OCI-LY3 (cell line): ENCODE measurements around the gene DTX1.

Source experiments
- H2AFZ ChIP-seq: fragments of 200-600, 300-600 bp; shearing (Covaris generic); 2 replicates; pipeline ENCODE4 v1.6.0; 2014; ENCODE audit warnings: antibody characterized with exemption, low read depth, low read length
- H3K27ac ChIP-seq: fragments of 200-600, 300-600 bp; sonication (generic); 2 replicates; pipeline ENCODE4 v1.5.1; 2014; ENCODE audit warnings: mild to moderate bottlenecking, low read length, moderate library complexity, mixed read lengths
- H3K27me3 ChIP-seq: fragments of 200-600, 300-600 bp; sonication (generic); 2 replicates; pipeline ENCODE4 v1.6.1; 2014; ENCODE audit warnings: low read depth, low read length, mixed read lengths
- H3K36me3 ChIP-seq: fragments of 200-600, 300-600 bp; sonication (generic); replicated peaks from 2 replicates; pipeline ENCODE3; 2014; ENCODE audit warnings: low read depth, low read length, mixed read lengths
- H3K4me1 ChIP-seq: fragments of 300-600, 200-600 bp; sonication (generic); 2 replicates; pipeline ENCODE4 v1.6.1; 2014; ENCODE audit warnings: low read length, mixed read lengths
- H3K4me2 ChIP-seq: fragments of 200-600, 300-600 bp; sonication (generic); 2 replicates; pipeline ENCODE4 v1.6.1; 2014; ENCODE audit warnings: low read length, mixed read lengths
- H3K4me3 ChIP-seq: fragments of 300-600, 200-600 bp; sonication (generic); 2 replicates; pipeline ENCODE4 v1.5.1; 2014; ENCODE audit warnings: antibody characterized with exemption, mild to moderate bottlenecking, low read length, moderate library complexity
- H3K79me2 ChIP-seq: fragments of 300-600, 200-600 bp; shearing (Covaris generic); 2 replicates; pipeline ENCODE4 v1.6.1; 2014; ENCODE audit warnings: mild to moderate bottlenecking, low read length, mixed read lengths
- H3K9ac ChIP-seq: fragments of 300-600, 200-600 bp; shearing (Covaris generic); 2 replicates; pipeline ENCODE4 v1.6.0; 2014; ENCODE audit warnings: mild to moderate bottlenecking, low read length, moderate library complexity
- H3K9me3 ChIP-seq: fragments of 200-600, 300-600 bp; shearing (Covaris generic); 2 replicates; pipeline ENCODE4 v1.6.1; 2014; ENCODE audit warnings: low read length, mixed read lengths; ENCODE audit not compliant: insufficient read depth
- H4K20me1 ChIP-seq: fragments of 200-600, 300-600 bp; sonication (generic); 2 replicates; pipeline ENCODE4 v1.6.1; 2016; ENCODE audit warnings: low read length, mixed read lengths; ENCODE audit not compliant: insufficient read depth
- EZH2phosphoT487 ChIP-seq: fragments of 200-600 bp; shearing (Covaris generic); IDR thresholded peaks from 2 replicates; pipeline ENCODE4 v1.6.1; 2018; ENCODE audit warnings: antibody characterized with exemption, mixed run types, low read depth
- TF ChIP-seq, protein P1 (sequence below): fragments of 200-600, 300-600 bp; sonication (generic); IDR thresholded peaks from 2 replicates; pipeline ENCODE4 v1.5.1; 2014; ENCODE audit warnings: antibody characterized with exemption, low read length, low read depth

DTX1 gene

DNA sequence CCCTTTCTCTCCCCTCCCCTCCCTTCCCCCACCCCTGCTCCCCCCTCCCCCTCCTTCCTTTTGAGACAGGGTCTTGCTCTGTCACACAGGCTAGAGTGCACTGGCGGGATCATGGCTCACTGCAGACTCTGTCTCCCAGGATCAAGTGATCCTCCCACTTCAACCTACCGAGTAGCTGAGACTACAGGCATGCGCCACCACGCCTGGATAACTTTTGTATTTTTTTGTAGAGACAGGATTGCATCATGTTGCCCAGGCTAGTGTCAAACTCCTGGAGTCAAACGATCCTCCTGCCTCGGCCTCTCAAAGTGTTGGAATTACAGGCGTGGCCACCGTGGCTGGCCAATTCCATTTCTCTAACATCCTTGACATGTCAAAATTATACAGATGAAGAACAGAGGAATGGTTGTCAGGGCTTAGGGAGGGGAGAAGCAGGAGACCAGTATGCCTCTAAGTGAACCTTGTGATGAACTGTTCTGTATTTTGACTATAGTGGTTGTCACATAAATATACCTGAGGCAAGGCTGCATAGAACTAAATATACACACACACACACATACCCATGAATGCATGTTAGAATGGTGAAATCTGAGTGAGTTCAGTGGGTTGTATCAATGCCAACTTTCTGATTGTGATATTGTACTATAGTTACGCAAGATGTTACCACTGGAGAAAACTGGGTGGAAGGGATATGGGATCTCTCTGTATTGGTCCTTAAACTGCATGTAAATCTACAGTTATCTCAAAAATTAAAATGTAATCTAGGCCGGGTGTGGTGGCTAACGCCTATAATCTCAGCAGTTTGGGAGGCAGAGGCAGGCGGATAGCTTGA, 89.4 kb downstream of the DTX1 start:
- Histone ChIP-seq H3K4me2 (no peak overlapping the region), H3K9me3 (no peaks in the 10 kb centered on the region), H2AFZ (no peak overlapping the region), H3K27ac (no peak overlapping the region), H3K79me2 (no peaks in the 10 kb centered on the region), H3K4me1 (peaks cover 6% of the 10 kb centered on the region; the same call in 1 of the 2 replicates), H3K27me3 (no peaks in the 10 kb centered on the region), H4K20me1 (no peaks in the 10 kb centered on the region), H3K9ac (no peak overlapping the region), H3K4me3 (no peak overlapping the region), H3K36me3 (no peaks in the 10 kb centered on the region)
- TF ChIP-seq, protein P1, sequence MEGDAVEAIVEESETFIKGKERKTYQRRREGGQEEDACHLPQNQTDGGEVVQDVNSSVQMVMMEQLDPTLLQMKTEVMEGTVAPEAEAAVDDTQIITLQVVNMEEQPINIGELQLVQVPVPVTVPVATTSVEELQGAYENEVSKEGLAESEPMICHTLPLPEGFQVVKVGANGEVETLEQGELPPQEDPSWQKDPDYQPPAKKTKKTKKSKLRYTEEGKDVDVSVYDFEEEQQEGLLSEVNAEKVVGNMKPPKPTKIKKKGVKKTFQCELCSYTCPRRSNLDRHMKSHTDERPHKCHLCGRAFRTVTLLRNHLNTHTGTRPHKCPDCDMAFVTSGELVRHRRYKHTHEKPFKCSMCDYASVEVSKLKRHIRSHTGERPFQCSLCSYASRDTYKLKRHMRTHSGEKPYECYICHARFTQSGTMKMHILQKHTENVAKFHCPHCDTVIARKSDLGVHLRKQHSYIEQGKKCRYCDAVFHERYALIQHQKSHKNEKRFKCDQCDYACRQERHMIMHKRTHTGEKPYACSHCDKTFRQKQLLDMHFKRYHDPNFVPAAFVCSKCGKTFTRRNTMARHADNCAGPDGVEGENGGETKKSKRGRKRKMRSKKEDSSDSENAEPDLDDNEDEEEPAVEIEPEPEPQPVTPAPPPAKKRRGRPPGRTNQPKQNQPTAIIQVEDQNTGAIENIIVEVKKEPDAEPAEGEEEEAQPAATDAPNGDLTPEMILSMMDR = no peak
- TF ChIP-seq EZH2phosphoT487 = no peak

DNA sequence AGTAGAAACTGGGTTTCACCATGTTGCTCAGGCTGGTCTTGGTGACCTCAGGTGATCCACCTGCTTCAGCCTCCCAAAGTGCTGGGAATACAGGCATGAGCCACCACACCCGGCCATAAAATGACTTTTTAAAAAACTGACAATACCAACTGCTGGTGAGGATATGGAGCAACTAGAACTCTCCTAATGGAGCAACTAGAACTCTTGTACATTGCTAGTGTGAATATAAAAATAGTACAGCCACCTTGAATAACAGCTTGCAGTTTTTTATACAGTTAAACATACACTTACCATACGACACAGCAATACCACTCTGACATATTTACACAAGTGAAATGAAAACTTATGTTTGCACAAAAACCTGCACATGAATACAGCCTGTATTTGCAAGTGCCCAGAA, 90.5 kb downstream of the DTX1 start:
- H3K4me2 ChIP-seq = no peak overlapping the region
- H3K9ac ChIP-seq = no peak overlapping the region
- no peaks in the 10 kb centered on the region for H3K79me2 ChIP-seq
- no peak overlapping the region for H3K27ac ChIP-seq
- peaks cover 5% of the 10 kb centered on the region; the same call in 1 of the 2 replicates for H3K4me1 ChIP-seq
- H3K27me3 ChIP-seq = peaks cover 3% of the 10 kb centered on the region
- no peaks in the 10 kb centered on the region for H3K36me3 ChIP-seq
- no peaks in the 10 kb centered on the region for H4K20me1 ChIP-seq
- no peaks in the 10 kb centered on the region for H3K9me3 ChIP-seq
- H3K4me3 ChIP-seq = no peak overlapping the region
- no peak overlapping the region for H2AFZ ChIP-seq
- TF ChIP-seq EZH2phosphoT487 = no peak
- TF ChIP-seq, protein P1 = no peak
